Fibroblast of skin of back (primary cell): ENCODE measurements around the gene C9orf78. TPM values are rescaled to one million over a fixed set of nuclear protein-coding genes. Genes with fewer than 3 reads are reported as not detected.

Experiments
- DNase-seq: peaks from one replicate; pipeline ENCODE4 v3.0.0-alpha.2; 2013
- polyA plus RNA-seq, 2 experiments: library from polyadenylated mRNA; unstranded; fragments of 120-200 nt; gene quantifications; one replicate each; pipeline ENCODE4 v1.2.1, GENCODE V29; 2013; ENCODE audit not compliant: insufficient read length in 2 of 2

The C9orf78 gene
- 72.4 TPM for polyA plus RNA-seq (2013, experiment 1 of 2; ENCODE audit: insufficient read length)
- 61.3 TPM for polyA plus RNA-seq (2013, experiment 2 of 2; ENCODE audit: insufficient read length)

GRCh38 chr9:129835128-129835859 is at the start of gene C9orf78, which contains the start of gene USP20:
Gene C9orf78, minus strand, starts transcription at chr9:129835275. Its CDS starts 54 bp downstream, at chr9:129835221.
Gene USP20, plus strand, starts transcription at chr9:129835458. Its CDS starts 17,098 bp downstream, at chr9:129852556.
- DNase-seq = peak; percentile 92

- peak; percentile 86 for DNase-seq
Observed at GRCh38 chr9:129884220-129885017, 49.3 kb upstream of the C9orf78 start.

GRCh38 chr9:129881547-129882324 is 46.7 kb upstream of the C9orf78 start:
- no peak for DNase-seq

- peak; percentile 56 for DNase-seq
Observed at GRCh38 chr9:129880654-129881546, 45.8 kb upstream of the C9orf78 start.

- DNase-seq = no peak
Observed at GRCh38 chr9:129879991-129880653, 45.0 kb upstream of the C9orf78 start.

- no peak for DNase-seq
Observed at GRCh38 chr9:129879103-129879699, 44.1 kb upstream of the C9orf78 start.

- no peak for DNase-seq
Observed at GRCh38 chr9:129878291-129878690, 43.2 kb upstream of the C9orf78 start.

GRCh38 chr9:129876815-129877214 is 41.7 kb upstream of the C9orf78 start:
- DNase-seq = no peak

- no peak for DNase-seq
Observed at GRCh38 chr9:129875687-129876395, 40.8 kb upstream of the C9orf78 start.

GRCh38 chr9:129875181-129875611 is 40.1 kb upstream of the C9orf78 start:
- DNase-seq = no peak

- DNase-seq = no peak
Observed at GRCh38 chr9:129874261-129875101, 39.4 kb upstream of the C9orf78 start.

- no peak for DNase-seq
Observed at GRCh38 chr9:129873563-129874190, 38.6 kb upstream of the C9orf78 start.

- no peak for DNase-seq
Observed at GRCh38 chr9:129871046-129871445, 36.0 kb upstream of the C9orf78 start.

GRCh38 chr9:129869585-129870501 is 34.8 kb upstream of the C9orf78 start:
- DNase-seq = no peak

GRCh38 chr9:129868872-129869486 is 33.9 kb upstream of the C9orf78 start:
- DNase-seq = no peak

- no peak for DNase-seq
Observed at GRCh38 chr9:129868023-129868871, 33.2 kb upstream of the C9orf78 start.
